Tibial artery (tissue), 4 donors: ENCODE data around the gene TMEM132A.
"Not testable (repeated sequence)": the region's sequence is repeated elsewhere in the genome, so short reads cannot be mapped to it uniquely, and the experiment has no call there.

Experiments used
- DNase-seq, 2 donors: peaks; one replicate each; pipeline ENCODE4 v3.0.0-alpha.2; 2019
- H3K27ac ChIP-seq, 2 donors: fragments of 200-600 bp; sonication (generic) in 1 of 2; 1 replicate in 1 of 2; 2 replicates in 1 of 2; pipeline ENCODE4 v1.5.1; 2018 to 2019; ENCODE audit warnings: mild to moderate bottlenecking in 1 of 2
- H3K27me3 ChIP-seq, 2 donors: fragments of 200-600 bp; sonication (generic) in 1 of 2; one replicate each; pipeline versions ENCODE4 v1.5.1 to v1.6.0; 2016 to 2019
- H3K36me3 ChIP-seq, 3 donors: fragments of 200-600 bp; sonication (generic) in 2 of 3; one replicate each; pipeline ENCODE4 v1.5.1; 2016 to 2019; ENCODE audit warnings: mild to moderate bottlenecking in 2 of 3
- H3K4me1 ChIP-seq, 4 donors: fragments of 200-600 bp; sonication (generic) in 2 of 4; 1 replicate in 3 of 4; 2 replicates in 1 of 4; pipeline ENCODE4 v1.5.1; 2016 to 2019
- H3K4me3 ChIP-seq, 2 donors: fragments of 200-600 bp; sonication (generic) in 1 of 2; 1 replicate in 1 of 2; 2 replicates in 1 of 2; pipeline ENCODE4 v1.5.1; 2018 to 2019; ENCODE audit warnings: mild to moderate bottlenecking in 2 of 2
- H3K9me3 ChIP-seq, 3 donors: fragments of 200-600 bp; sonication (generic) in 1 of 3; one replicate each; pipeline ENCODE4 v1.5.1; 2016 to 2019
- intact Hi-C: fragments of 100-400 bp; cut with DNase I; formaldehyde crosslinking; loops from one replicate; pipeline ENCODE4 v1.15.0; 2023; ENCODE audit warnings: low total_unique reads
- TF ChIP-seq, protein P1 (sequence below), 2 experiments: fragments of 200-600 bp in 1 of 2; fragments of 450-650 bp in 1 of 2; IDR thresholded peaks; one replicate each; pipeline ENCODE4 v1.5.1; 2017 to 2019; ENCODE audit warnings: antibody characterized with exemption in 2 of 2, mild to moderate bottlenecking in 1 of 2, moderate library complexity in 1 of 2

TMEM132A gene

DNA sequence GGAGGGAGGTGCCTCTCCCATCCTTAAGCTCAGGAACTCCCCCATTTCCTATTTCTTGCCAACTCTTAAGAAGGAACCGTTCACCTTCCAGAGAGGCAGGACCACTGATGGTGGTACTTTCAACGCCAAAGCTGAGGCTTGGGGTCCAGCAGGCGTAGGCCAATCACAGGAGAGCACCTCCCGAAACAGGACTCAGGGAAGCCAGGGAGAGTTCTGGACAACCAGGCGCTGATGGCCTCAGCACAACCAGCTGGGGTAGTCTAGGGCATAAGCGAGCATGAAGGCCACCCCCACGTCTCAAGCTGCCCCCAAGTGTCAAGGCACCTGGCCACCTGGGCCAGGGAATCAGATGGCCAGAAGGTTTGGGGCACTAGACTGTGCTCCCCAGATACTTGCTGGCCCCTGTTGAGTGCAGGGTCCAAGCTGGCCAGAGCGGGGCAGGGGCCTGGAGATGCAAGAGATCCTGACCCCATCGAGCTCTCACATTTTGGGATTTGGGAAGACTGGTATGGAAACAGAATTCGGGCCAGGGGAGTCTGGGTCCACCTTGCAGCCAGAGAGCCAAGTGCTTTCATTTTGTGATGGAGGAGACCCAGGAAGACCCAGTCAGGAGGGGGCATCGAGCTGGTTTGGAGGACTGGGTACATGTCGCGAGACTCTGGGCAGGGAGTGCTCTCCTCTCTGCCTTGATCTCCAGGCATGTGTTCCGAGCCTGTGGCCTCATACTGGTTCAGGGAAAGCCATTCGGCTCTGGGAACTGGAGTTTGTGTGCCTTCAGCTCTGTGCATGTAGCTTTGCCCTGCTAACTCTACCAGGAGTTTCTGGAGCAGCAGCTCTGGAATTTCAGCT, 48.1 kb downstream of the TMEM132A start:
- peaks cover 0 to 4% (median 0%) of the 10 kb centered on the region in 3 donors for H3K9me3 ChIP-seq
- no peak overlapping the region for H3K27ac ChIP-seq
- no peaks in the 10 kb centered on the region for H3K4me1 ChIP-seq
- intact Hi-C loops = no loop called here
- H3K27me3 ChIP-seq = peaks cover 0 to 16% of the 10 kb centered on the region in 2 donors
- no peak for DNase-seq
- TF ChIP-seq, protein P1, sequence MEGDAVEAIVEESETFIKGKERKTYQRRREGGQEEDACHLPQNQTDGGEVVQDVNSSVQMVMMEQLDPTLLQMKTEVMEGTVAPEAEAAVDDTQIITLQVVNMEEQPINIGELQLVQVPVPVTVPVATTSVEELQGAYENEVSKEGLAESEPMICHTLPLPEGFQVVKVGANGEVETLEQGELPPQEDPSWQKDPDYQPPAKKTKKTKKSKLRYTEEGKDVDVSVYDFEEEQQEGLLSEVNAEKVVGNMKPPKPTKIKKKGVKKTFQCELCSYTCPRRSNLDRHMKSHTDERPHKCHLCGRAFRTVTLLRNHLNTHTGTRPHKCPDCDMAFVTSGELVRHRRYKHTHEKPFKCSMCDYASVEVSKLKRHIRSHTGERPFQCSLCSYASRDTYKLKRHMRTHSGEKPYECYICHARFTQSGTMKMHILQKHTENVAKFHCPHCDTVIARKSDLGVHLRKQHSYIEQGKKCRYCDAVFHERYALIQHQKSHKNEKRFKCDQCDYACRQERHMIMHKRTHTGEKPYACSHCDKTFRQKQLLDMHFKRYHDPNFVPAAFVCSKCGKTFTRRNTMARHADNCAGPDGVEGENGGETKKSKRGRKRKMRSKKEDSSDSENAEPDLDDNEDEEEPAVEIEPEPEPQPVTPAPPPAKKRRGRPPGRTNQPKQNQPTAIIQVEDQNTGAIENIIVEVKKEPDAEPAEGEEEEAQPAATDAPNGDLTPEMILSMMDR (IDR thresholded peaks at IDR 0.05) = no peak
- no peaks in the 10 kb centered on the region for H3K36me3 ChIP-seq
- no peak overlapping the region for H3K4me3 ChIP-seq

DNA sequence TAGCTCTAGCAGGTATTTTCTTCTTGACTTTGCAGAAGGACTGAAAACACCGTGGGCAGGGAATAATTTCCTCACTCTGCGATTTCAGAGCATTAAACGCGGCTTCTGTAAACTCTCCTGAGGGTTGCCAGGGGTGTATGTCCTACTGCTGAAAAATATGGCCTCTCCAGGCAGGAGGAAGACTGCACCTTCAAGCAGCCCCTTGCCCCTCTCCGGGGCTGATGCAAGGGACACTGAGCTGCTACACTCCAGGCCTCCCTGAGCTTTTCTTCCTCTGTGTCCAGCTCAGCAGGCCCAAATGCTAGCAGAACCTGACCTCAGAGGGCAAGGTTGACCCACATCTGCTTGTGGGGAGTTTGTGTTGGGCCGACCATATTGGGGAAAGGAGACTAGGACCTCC, 49.4 kb downstream of the TMEM132A start:
- intact Hi-C loops = no loop called here
- TF ChIP-seq, protein P1 (IDR thresholded peaks at IDR 0.05) = no peak
- no peaks in the 10 kb centered on the region for H3K36me3 ChIP-seq
- no peak overlapping the region for H3K27ac ChIP-seq
- H3K27me3 ChIP-seq = peaks cover 0 to 16% of the 10 kb centered on the region in 2 donors
- no peak for DNase-seq
- H3K4me3 ChIP-seq = no peak overlapping the region
- H3K4me1 ChIP-seq = no peaks in the 10 kb centered on the region
- peaks cover 0 to under 1% (median 0%) of the 10 kb centered on the region in 3 donors for H3K9me3 ChIP-seq

DNA sequence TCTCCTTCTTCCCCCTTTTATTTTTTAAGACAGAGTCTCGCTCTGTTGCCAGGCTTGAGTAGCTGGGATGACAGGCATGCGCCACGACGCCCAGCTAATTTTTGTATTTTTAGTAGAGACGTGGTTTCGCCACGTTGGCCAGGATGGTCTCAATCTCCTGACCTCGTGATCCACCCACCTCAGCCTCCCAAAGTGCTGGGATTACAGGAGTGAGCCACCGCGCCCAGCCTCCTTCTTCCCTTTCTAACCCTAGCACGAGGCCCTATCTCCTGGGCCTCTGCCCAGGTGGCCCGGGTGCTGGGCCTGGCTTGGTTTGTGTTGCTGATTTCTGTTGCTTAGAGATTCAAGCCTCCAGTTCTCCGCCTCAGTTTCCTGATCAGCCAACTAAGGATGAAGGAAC, 50.1 kb downstream of the TMEM132A start:
- H3K9me3 ChIP-seq, H3K4me1 ChIP-seq, H3K4me3 ChIP-seq: not testable (repeated sequence)

DNA sequence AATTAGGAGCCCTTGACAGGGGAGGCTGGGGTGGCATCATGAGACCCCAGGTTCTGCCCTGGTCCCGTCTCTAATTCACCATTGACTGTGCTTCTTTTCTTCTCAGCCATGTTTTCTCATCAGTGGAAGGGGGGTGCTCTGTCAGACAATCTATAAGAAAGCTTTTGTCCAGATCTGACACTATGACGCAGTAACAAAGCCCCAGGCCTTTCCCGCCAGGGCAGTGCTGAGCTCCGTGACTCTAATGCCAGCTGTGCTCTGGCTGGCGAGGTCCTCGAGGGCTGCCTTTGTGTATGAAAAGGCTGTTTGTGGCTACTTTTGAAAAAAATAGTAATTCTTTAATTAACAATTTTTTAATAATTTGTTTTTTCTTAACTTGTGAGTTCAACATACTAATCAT, 50.5 kb downstream of the TMEM132A start:
- TF ChIP-seq, protein P1 (IDR thresholded peaks at IDR 0.05) = no peak
- Histone ChIP-seq H3K4me1 (no peaks in the 10 kb centered on the region), H3K4me3 (no peak overlapping the region)

More for the DNA sequence above, 50.1 kb downstream of the TMEM132A start:
- H3K27ac ChIP-seq, DNase-seq, H3K36me3 ChIP-seq, intact Hi-C loops: not testable (repeated sequence)
- peaks cover 0 to 16% of the 10 kb centered on the region in 2 donors for H3K27me3 ChIP-seq

GRCh38 chr11:60977224-60977623, 53.0 kb downstream of the TMEM132A start:
- no peak for DNase-seq
- H3K36me3 ChIP-seq = no peaks in the 10 kb centered on the region
- no peaks in the 10 kb centered on the region for H3K9me3 ChIP-seq
- no peaks in the 10 kb centered on the region for H3K4me1 ChIP-seq
- no peak overlapping the region for H3K4me3 ChIP-seq
- peaks cover 0 to 22% of the 10 kb centered on the region in 2 donors for H3K27me3 ChIP-seq
- intact Hi-C loops = no loop called here
- no peak overlapping the region for H3K27ac ChIP-seq
- TF ChIP-seq, protein P1 (IDR thresholded peaks at IDR 0.05) = no peak

More for the DNA sequence above, 50.5 kb downstream of the TMEM132A start:
- no peaks in the 10 kb centered on the region for H3K36me3 ChIP-seq
- intact Hi-C loops = no loop called here
- no peak overlapping the region for H3K27ac ChIP-seq
- DNase-seq = no peak
- no peaks in the 10 kb centered on the region for H3K9me3 ChIP-seq
- peaks cover 0 to 18% of the 10 kb centered on the region in 2 donors for H3K27me3 ChIP-seq

GRCh38 chr11:60977836-60978235, 53.6 kb downstream of the TMEM132A start:
- Histone ChIP-seq H3K9me3 (no peaks in the 10 kb centered on the region), H3K27me3 (peaks cover 0 to 19% of the 10 kb centered on the region in 2 donors), H3K4me1 (no peaks in the 10 kb centered on the region), H3K36me3 (no peaks in the 10 kb centered on the region), H3K27ac (no peak overlapping the region), H3K4me3 (no peak overlapping the region)
- intact Hi-C loops = no loop called here
- DNase-seq = no peak
- TF ChIP-seq, protein P1 (IDR thresholded peaks at IDR 0.05) = no peak
